Hippocampal formation (tissue), 2 donors: ENCODE results near the gene STUM.
"Not testable (repeated sequence)": the region's sequence is repeated elsewhere in the genome, so short reads cannot be mapped to it uniquely, and the experiment has no call there.

Experiments
- DNase-seq, 2 donors: peaks; one replicate each; lab custom pipeline; 2025; lab: John Stamatoyannopoulos, UW

STUM gene

GRCh38 chr1:226638608-226639007 is 90.0 kb downstream of the STUM start:
- DNase-seq, result no peak

GRCh38 chr1:226639206-226639605 is 90.6 kb downstream of the STUM start:
- DNase-seq, result not testable (repeated sequence)

- no peak for DNase-seq
Measured at GRCh38 chr1:226639631-226640061, 91.1 kb downstream of the STUM start.

GRCh38 chr1:226640321-226641136 is 92.0 kb downstream of the STUM start:
- no peak for DNase-seq

- DNase-seq, result no peak
Measured at GRCh38 chr1:226641671-226642231, 93.2 kb downstream of the STUM start.

- DNase-seq, result no peak
Measured at GRCh38 chr1:226642421-226642820, 93.9 kb downstream of the STUM start.

GRCh38 chr1:226643177-226643576 is 94.6 kb downstream of the STUM start:
- no peak for DNase-seq

- no peak for DNase-seq
Measured at GRCh38 chr1:226643611-226644540, 95.3 kb downstream of the STUM start.

GRCh38 chr1:226644541-226645176 is 96.1 kb downstream of the STUM start:
- no peak for DNase-seq

GRCh38 chr1:226645279-226645976 is 96.9 kb downstream of the STUM start:
- no peak for DNase-seq

GRCh38 chr1:226646026-226646869 is 97.7 kb downstream of the STUM start:
- DNase-seq, result no peak

GRCh38 chr1:226646870-226647449 is 98.4 kb downstream of the STUM start:
- DNase-seq, result no peak

- no peak for DNase-seq
Measured at GRCh38 chr1:226647719-226648118, 99.2 kb downstream of the STUM start.

GRCh38 chr1:226648421-226648820 is 99.9 kb downstream of the STUM start:
- DNase-seq, result no peak

GRCh38 chr1:226649244-226649643 is 100.7 kb downstream of the STUM start:
- DNase-seq, result no peak

GRCh38 chr1:226649780-226650179 is 101.2 kb downstream of the STUM start:
- DNase-seq, result no peak

- no peak for DNase-seq
Measured at GRCh38 chr1:226650236-226650841, 101.8 kb downstream of the STUM start.

GRCh38 chr1:226651041-226651731 is 102.6 kb downstream of the STUM start:
- DNase-seq, result no peak

- DNase-seq, result no peak
Measured at GRCh38 chr1:226651732-226652105, 103.2 kb downstream of the STUM start.
